Brain microvascular endothelial cell (primary cell): ENCODE measurements around the gene HOXD9.

Experiments used
- DNase-seq: peaks from one replicate; pipeline ENCODE4 v3.0.0-alpha.2; 2020
- H3K27ac ChIP-seq: fragments of 250-450 bp; sonication (Bioruptor Pico); 2 replicates; pipeline ENCODE4 v1.5.1; 2020; ENCODE audit warnings: mild to moderate bottlenecking, moderate library complexity
- H3K27me3 ChIP-seq: fragments of 250-450 bp; sonication (Bioruptor Pico); replicated peaks from 2 replicates; pipeline ENCODE4 v1.5.1; 2020; ENCODE audit warnings: mild to moderate bottlenecking
- H3K36me3 ChIP-seq: fragments of 250-450 bp; sonication (Bioruptor Pico); replicated peaks from 2 replicates; pipeline ENCODE4 v1.5.1; 2020; ENCODE audit warnings: mild to moderate bottlenecking
- H3K4me3 ChIP-seq: 2 replicates; pipeline ENCODE4 v1.5.1; 2011; ENCODE audit warnings: low read depth, mild to moderate bottlenecking, control low read depth, low read length, moderate library complexity
- CTCF ChIP-seq: IDR thresholded peaks from 2 replicates; pipeline ENCODE4 v1.5.1; 2011; ENCODE audit warnings: low read depth, mild to moderate bottlenecking, moderate library complexity, low read length, control low read depth, inconsistent platforms; ENCODE audit errors: missing control alignments
- in situ Hi-C: cut with HindIII; loops from 2 replicates; pipeline ENCODE4 v1.10.0; 2017; ENCODE audit warnings: low sequenced_read_pairs, low pct_ligation_motif_present

HOXD9 gene

GRCh38 chr2:176081376-176081836 is 41.1 kb upstream of the HOXD9 start:
- in situ Hi-C loops = no loop called here
- Histone ChIP-seq H3K36me3 (no peaks in the 10 kb centered on the region), H3K4me3 (no peak overlapping the region), H3K27ac (no peak overlapping the region), H3K27me3 (peaks cover 93% of the 10 kb centered on the region)
- DNase-seq = no peak
- no peak for TF ChIP-seq CTCF

GRCh38 chr2:176081837-176082524 is 40.5 kb upstream of the HOXD9 start:
- peaks cover 95% of the 10 kb centered on the region for H3K27me3 ChIP-seq
- no peak overlapping the region for H3K4me3 ChIP-seq
- H3K27ac ChIP-seq = no peak overlapping the region
- TF ChIP-seq CTCF = no peak
- no peak for DNase-seq
- no peaks in the 10 kb centered on the region for H3K36me3 ChIP-seq
- in situ Hi-C loops = no loop called here

- DNase-seq = no peak
- no peak overlapping the region for H3K27ac ChIP-seq
- no peak overlapping the region for H3K4me3 ChIP-seq
- in situ Hi-C loops = no loop called here
- no peaks in the 10 kb centered on the region for H3K36me3 ChIP-seq
- H3K27me3 ChIP-seq = peaks cover 95% of the 10 kb centered on the region
- no peak for TF ChIP-seq CTCF
These were observed 40.0 kb upstream of the HOXD9 start for GRCh38 chr2:176082525-176082823.

GRCh38 chr2:176082824-176083751 is 39.4 kb upstream of the HOXD9 start:
- Histone ChIP-seq H3K36me3 (no peaks in the 10 kb centered on the region), H3K27ac (no peak overlapping the region), H3K4me3 (no peak overlapping the region), H3K27me3 (peaks cover 95% of the 10 kb centered on the region)
- no peak for TF ChIP-seq CTCF
- in situ Hi-C loops = no loop called here
- DNase-seq = no peak

GRCh38 chr2:176083796-176084261 is 38.7 kb upstream of the HOXD9 start, which contains the start of gene EVX2:
Gene EVX2 (minus strand): TSS chr2:176083962. CDS start chr2:176083776, 186 bp downstream.
- Histone ChIP-seq H3K27me3 (peaks cover 95% of the 10 kb centered on the region), H3K4me3 (no peak within 1 kb of the TSS), H3K36me3 (no peaks in the 10 kb centered on the region), H3K27ac (no peak within 1 kb of the TSS)
- TF ChIP-seq CTCF = no peak
- in situ Hi-C loops = no loop called here
- DNase-seq = no peak
